NCI-H510A (cell line): ENCODE measurements around the gene ZNF318.
"Not testable (repeated sequence)": the region's sequence is repeated elsewhere in the genome, so short reads cannot be mapped to it uniquely, and the experiment has no call there.

Experiments
- DNase-seq: peaks from one replicate; lab custom pipeline; 2025; lab: John Stamatoyannopoulos, UW

The ZNF318 gene

GRCh38 chr6:43389730-43390295 is 20.4 kb upstream of the ZNF318 start:
- DNase-seq, result no peak

DNA sequence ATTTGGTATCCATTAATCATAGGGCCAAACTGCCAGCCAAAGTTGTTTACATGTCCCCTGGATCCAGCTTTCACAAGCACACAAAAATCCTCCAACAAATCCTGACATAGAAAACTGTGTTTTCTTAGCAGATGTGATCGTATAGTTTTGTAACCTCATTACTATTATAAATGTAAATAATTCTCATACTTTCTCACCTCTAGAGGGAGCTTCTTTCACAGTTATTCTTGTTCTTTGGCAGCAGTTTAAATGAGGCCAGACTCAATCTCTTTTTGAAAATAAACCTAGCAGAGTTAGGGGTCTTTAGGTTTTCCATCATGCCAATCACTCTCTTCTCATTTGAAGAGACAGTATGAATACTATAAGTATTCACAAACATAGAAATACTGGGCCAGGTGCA is 17.0 kb upstream of the ZNF318 start:
- no peak for DNase-seq

GRCh38 chr6:43383021-43383667 is 13.7 kb upstream of the ZNF318 start:
- DNase-seq, result no peak

GRCh38 chr6:43380858-43381257 is 11.4 kb upstream of the ZNF318 start:
- not testable (repeated sequence) for DNase-seq

DNA sequence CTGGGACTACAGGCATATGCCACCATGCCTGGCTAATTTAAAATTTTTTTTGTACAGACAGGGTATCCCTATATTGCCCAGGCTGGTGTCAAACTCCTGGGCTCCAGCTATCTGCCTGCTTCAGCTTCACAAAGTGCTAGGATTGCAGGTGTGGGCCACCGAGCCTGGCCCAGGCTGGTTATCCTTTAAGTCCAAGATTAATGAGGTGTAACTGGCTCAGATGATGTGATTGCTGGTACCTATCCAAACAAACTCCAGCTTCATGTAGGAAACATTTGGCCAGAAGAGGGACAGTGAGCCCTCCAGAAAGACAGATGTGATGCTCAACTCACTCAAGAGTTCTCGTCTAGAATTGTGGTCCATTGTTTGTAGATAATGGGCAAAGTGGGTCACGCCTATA is 9.2 kb upstream of the ZNF318 start:
- DNase-seq, result no peak

DNA sequence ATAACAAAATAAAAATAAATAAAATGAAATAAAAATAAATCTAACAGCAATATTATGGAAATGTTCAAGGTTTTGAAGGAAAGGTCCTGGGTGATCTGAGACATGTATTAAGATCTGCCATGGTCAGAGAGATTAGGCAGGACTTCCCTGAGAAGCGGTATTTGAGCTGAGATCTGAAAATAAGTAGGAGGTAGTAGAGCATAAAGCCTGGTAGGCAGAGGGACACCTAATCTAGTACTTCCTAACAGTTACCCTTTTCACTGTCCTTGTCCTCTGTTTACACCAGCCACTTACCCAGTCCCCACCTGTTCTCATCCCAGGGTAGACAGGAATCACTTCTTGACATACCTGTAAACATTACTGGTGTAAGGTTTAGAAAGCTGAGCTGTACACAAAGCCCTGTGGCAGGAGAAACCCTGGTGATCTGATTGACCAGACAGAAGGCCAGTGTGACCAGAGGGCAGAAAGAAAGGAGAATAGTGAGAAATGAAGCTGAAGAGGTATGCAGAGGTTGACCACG is 8.3 kb upstream of the ZNF318 start:
- no peak for DNase-seq

GRCh38 chr6:43376551-43376981 is 7.1 kb upstream of the ZNF318 start:
- no peak for DNase-seq

DNA sequence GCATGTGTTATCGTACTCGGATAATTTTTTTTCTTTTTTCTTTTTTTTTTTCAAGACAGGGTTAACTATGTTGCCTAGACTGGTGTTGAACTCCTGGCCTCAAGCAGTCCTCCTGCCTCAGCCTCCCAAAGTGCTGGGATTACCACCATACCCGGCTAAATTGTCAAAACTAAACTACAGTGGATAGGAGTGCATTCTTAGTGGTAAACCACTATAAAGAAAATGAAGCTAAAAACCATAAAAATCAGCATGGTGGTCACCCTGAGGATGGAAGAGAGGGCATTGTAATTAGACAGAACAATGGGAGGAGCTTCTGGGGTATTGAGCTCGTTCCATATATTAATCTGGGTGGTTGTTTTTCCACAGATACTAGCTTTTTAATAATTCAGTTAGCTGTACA is 6.2 kb upstream of the ZNF318 start:
- DNase-seq, result no peak

DNA sequence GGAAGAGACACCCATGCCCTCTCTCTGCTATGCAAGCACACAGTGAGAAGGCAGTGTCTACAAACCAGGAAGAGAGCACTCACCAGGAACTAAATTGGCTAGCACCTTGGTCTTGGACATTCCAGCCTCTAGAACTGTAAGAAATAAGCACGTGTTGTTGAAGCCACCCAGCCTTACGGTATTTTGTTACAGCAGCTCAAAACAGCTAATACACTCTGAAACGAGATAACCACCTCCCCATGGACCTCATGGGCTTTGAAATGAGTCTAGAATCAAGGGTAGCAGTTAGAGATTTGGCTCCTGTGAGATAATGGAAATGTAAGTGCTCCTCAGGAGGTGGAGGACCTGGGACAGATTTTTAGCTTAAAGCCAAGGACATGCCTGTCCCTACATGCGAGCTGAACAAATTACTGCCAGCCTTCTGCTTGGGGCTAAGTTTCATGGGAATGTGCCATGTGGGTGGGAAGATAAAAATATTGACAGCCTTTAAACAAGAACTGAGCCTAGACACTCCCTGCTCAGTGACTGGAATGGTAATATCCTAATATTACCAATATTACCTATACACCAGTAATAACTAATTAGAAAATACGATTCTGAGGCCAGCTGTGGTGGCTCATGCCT is 3.9 kb upstream of the ZNF318 start:
- DNase-seq, result no peak

- not testable (repeated sequence) for DNase-seq
Observed at GRCh38 chr6:43370003-43370580, 645 bp upstream of the ZNF318 start.

- peak; percentile 49 for DNase-seq
Observed at GRCh38 chr6:43368259-43369160, 937 bp downstream of the ZNF318 start.

GRCh38 chr6:43367245-43367984 is 2.0 kb downstream of the ZNF318 start:
- no peak for DNase-seq

- DNase-seq, result no peak
Observed at GRCh38 chr6:43361269-43361668, 8.2 kb downstream of the ZNF318 start.

DNA sequence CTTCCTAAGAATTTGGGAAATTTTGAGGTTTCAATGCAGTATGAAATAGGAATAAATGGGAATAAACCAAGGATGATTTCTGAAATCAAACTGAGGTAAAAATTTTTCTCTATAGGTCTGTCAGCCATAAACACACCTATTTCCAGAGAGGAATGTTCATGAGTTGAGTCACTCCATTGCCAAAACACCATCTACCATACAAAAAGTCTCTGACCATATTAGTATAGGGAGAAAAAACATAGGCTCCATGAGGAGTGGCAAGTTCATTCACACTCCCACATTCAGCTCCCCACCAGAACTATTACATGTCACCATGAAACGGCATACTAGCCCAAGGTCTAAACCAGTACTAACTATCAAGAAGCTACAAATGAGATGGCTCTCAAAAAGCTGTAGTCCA is 9.6 kb downstream of the ZNF318 start:
- DNase-seq, result no peak

DNA sequence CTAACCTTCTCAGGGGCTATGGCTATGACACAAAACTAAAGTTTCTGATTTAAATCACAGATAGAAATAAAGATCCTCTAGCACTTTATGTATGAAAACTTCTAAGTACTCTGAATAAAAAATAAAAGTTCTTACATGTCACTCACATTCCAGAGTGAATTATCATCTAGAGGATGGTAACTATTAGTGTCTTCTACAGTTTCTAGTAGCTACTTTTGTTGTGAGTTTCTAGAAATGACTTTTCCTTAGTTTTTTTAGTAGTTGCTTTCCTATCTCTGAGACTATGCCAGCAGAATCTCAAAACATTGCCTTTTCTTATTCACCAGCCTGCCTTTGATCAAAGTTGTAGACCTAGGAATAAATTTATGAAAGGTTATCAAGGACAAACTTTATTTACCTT is 10.1 kb downstream of the ZNF318 start:
- no peak for DNase-seq

DNA sequence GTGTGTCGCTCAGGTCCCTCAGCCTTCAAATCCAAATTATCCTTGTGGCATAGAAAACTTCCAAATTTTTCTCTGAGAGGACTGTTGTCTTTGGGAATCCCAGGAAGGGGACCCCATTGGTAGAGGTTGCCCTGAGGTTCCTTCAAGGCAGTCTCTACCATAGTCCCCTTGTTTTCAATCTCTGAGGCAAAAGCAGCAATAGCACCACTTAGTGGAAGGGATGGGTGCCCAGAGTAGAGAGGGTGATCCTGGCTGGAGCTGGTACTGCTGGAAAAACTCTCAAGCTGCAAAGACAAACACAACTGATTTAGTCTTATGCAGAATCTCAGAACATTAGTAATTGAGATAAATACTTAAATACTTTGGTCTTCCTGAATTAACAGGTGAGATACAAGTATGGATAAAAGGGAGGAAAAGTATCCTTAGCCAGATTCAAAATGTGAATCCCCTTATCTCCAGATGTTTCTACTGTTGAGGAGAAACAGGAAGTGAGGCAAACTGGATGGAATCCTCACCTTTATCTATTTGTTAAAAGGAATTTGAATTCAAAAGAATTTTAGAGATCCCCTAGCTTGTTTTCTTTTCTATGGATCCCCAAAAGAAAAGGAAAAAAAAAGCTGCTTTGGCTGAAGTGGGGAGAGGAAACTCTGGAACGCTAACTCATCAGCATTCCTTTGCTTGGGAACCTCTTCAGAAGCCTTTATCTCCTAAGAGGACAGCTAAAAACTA is 13.4 kb downstream of the ZNF318 start:
- no peak for DNase-seq

- not testable (repeated sequence) for DNase-seq
Observed at GRCh38 chr6:43351951-43352350, 17.5 kb downstream of the ZNF318 start.

GRCh38 chr6:43347444-43347843 is 22.0 kb downstream of the ZNF318 start:
- no peak for DNase-seq

DNA sequence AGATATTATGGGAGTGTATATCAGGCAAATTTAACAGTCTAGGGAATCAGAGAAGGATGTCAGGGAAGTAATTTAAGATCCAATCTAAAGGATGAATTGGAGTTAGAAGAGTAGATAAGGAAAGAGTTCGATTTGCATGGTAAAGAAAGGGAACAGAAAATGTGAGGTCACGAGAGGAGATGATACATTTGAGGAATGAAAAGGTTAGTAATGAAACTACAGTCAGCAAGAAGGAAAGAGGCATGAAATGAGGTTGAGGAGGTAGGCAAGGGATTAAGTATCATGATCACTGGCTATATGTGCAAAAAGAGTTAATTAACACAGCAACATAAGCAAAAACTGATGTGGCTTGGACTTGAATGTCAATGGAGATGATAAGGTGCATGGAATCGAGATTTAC is 22.4 kb downstream of the ZNF318 start:
- DNase-seq, result no peak

GRCh38 chr6:43346243-43346642 is 23.2 kb downstream of the ZNF318 start:
- not testable (repeated sequence) for DNase-seq

DNA sequence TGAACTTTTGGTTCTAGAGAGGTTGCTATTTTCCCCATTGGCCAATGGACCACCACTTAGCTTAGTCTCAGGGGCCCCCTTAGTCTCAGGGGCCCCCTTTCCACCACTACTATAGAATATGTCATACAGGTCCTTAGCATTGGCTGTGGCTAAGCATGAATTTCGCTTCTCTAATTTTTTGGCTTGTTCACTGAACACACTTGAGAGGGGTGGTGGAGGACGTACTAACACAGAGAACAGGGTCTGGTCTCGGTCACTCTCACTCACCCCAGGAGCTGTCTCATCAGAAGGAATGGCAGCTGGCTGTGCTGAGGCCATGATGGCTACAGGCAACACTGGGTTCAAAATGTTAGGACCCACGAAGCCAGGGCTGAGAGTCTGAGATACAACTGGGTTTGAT is 30.3 kb downstream of the ZNF318 start:
- no peak for DNase-seq
